OCI-LY1 (cell line): ENCODE data around the gene LIN54.

Experiments used
- H2AFZ ChIP-seq: fragments of 200-600 bp; sonication (generic), shearing (Covaris generic); 2 replicates; pipeline ENCODE4 v1.6.0; 2014; ENCODE audit warnings: antibody characterized with exemption, mild to moderate bottlenecking, low read length
- H3F3A ChIP-seq: fragments of 200-600 bp; sonication (generic), shearing (Covaris generic); 2 replicates; pipeline ENCODE4 v1.6.0; 2014; ENCODE audit warnings: mild to moderate bottlenecking, antibody characterized with exemption, low read length, moderate library complexity; ENCODE audit not compliant: insufficient read depth
- H3K27ac ChIP-seq: fragments of 200-600 bp; sonication (generic); 2 replicates; pipeline ENCODE4 v1.5.1; 2014; ENCODE audit warnings: low read length, mixed run types, mild to moderate bottlenecking, low read depth; ENCODE audit not compliant: poor library complexity, severe bottlenecking
- H3K27me3 ChIP-seq: fragments of 200-600 bp; sonication (generic); 2 replicates; pipeline ENCODE4 v1.6.0; 2014; ENCODE audit warnings: antibody characterized with exemption, mild to moderate bottlenecking, low read length, moderate library complexity; ENCODE audit not compliant: insufficient read depth
- H3K36me3 ChIP-seq: fragments of 200-600 bp; sonication (generic); 2 replicates; pipeline ENCODE4 v1.6.1; 2014; ENCODE audit warnings: mild to moderate bottlenecking, antibody characterized with exemption, low read length, moderate library complexity, mixed read lengths; ENCODE audit not compliant: insufficient read depth
- H3K4me1 ChIP-seq: fragments of 200-600 bp; sonication (generic); 2 replicates; pipeline ENCODE4 v1.5.1; 2014; ENCODE audit warnings: mild to moderate bottlenecking, low read length, moderate library complexity; ENCODE audit not compliant: insufficient read depth, severe bottlenecking
- H3K4me2 ChIP-seq: fragments of 200-600 bp; sonication (generic), shearing (Covaris generic); 2 replicates; pipeline ENCODE4 v1.6.1; 2014; ENCODE audit warnings: low read length
- H3K4me3 ChIP-seq: fragments of 200-600 bp; sonication (generic); 2 replicates; pipeline ENCODE4 v1.5.1; 2014; ENCODE audit warnings: low read length, low read depth, mild to moderate bottlenecking, mixed read lengths; ENCODE audit not compliant: poor library complexity, severe bottlenecking
- H3K79me2 ChIP-seq: fragments of 200-600 bp; shearing (Covaris generic); 2 replicates; pipeline ENCODE4 v1.6.1; 2016; ENCODE audit warnings: mixed run types, low read length, mixed read lengths; ENCODE audit not compliant: insufficient read depth
- H3K9ac ChIP-seq: fragments of 200-600 bp; sonication (generic), shearing (Covaris generic); 2 replicates; pipeline ENCODE4 v1.6.1; 2014; ENCODE audit warnings: mild to moderate bottlenecking, low read length, mixed read lengths
- H3K9me2 ChIP-seq: fragments of 200-600 bp; sonication (generic), shearing (Covaris generic); 2 replicates; pipeline ENCODE4 v1.6.1; 2014; ENCODE audit warnings: low read depth, mild to moderate bottlenecking, low read length, mixed read lengths
- H3K9me3 ChIP-seq: fragments of 200-600 bp; shearing (Covaris generic); 2 replicates; pipeline ENCODE4 v1.6.1; 2014; ENCODE audit warnings: low read length, mixed read lengths
- H4K20me1 ChIP-seq: fragments of 200-600 bp; sonication (generic), shearing (Covaris generic); 2 replicates; pipeline ENCODE4 v1.6.0; 2016; ENCODE audit warnings: mild to moderate bottlenecking, low read length; ENCODE audit not compliant: insufficient read depth
- CTCF ChIP-seq: fragments of 200-600 bp; sonication (generic), shearing (Covaris generic); IDR thresholded peaks from 2 replicates; pipeline ENCODE4 v1.5.1; 2017; ENCODE audit warnings: mild to moderate bottlenecking, antibody characterized with exemption, low read length, moderate library complexity, mixed read lengths
- EZH2 ChIP-seq: fragments of 200-600 bp; sonication (generic), shearing (Covaris generic); IDR thresholded peaks from 2 replicates; pipeline ENCODE4 v1.8.0; 2017; ENCODE audit warnings: borderline replicate concordance, mixed run types, mild to moderate bottlenecking, antibody characterized with exemption, low read length, moderate library complexity, mixed read lengths

Gene LIN54

GRCh38 chr4:82886147-82886942 lies 124.3 kb downstream of the LIN54 start:
- Histone ChIP-seq H3F3A (no peaks in the 10 kb centered on the region), H3K4me2 (no peak overlapping the region), H3K4me3 (no peak overlapping the region), H3K9ac (no peak overlapping the region), H3K9me3 (no peaks in the 10 kb centered on the region), H2AFZ (no peak overlapping the region), H3K36me3 (no peaks in the 10 kb centered on the region; the same call in none of the 2 replicates), H3K79me2 (peaks cover 81% of the 10 kb centered on the region), H3K27ac (no peak overlapping the region), H3K4me1 (peaks cover 20% of the 10 kb centered on the region), H4K20me1 (no peaks in the 10 kb centered on the region), H3K27me3 (no peaks in the 10 kb centered on the region), H3K9me2 (no peaks in the 10 kb centered on the region)
- TF ChIP-seq EZH2 (no peak), CTCF (no peak)

GRCh38 chr4:82885410-82885809 lies 125.2 kb downstream of the LIN54 start:
- Histone ChIP-seq H2AFZ (no peak overlapping the region), H3K9me3 (no peaks in the 10 kb centered on the region), H3K4me2 (no peak overlapping the region), H3K4me3 (no peak overlapping the region), H3K9me2 (no peaks in the 10 kb centered on the region), H3K27ac (no peak overlapping the region), H3K4me1 (peaks cover 19% of the 10 kb centered on the region), H3K36me3 (peaks cover 6% of the 10 kb centered on the region), H3K27me3 (no peaks in the 10 kb centered on the region), H3K9ac (no peak overlapping the region), H3K79me2 (peaks cover 79% of the 10 kb centered on the region), H4K20me1 (no peaks in the 10 kb centered on the region), H3F3A (no peaks in the 10 kb centered on the region)
- no peak for TF ChIP-seq CTCF
- TF ChIP-seq EZH2, result no peak
